Panc1 (cell line): ENCODE results near the gene SLIT3.

ENCODE experiments used
- CTCF ChIP-seq: fragments of 450-650 bp; IDR thresholded peaks from 2 replicates; pipeline ENCODE4 v1.5.1; 2017; ENCODE audit warnings: mild to moderate bottlenecking
- POLR2AphosphoS5 ChIP-seq: IDR thresholded peaks from 2 replicates; pipeline ENCODE4 v1.6.1; 2012; ENCODE audit warnings: mild to moderate bottlenecking, low read depth, low read length, moderate library complexity
- SIN3A ChIP-seq: IDR thresholded peaks from 2 replicates; pipeline ENCODE4 v1.6.1; 2012; ENCODE audit warnings: low read depth, mild to moderate bottlenecking, low read length, moderate library complexity, borderline replicate concordance; ENCODE audit not compliant: insufficient read depth

GRCh38 chr5:168721002-168721753 is 579.8 kb downstream of the SLIT3 start:
- no peak for TF ChIP-seq SIN3A
- TF ChIP-seq POLR2AphosphoS5: no peak
- TF ChIP-seq CTCF: no peak
